NCI-H1417 treated with DMSO at 0.1 percent for 48 hours (cell line): ENCODE data around the gene TCF12.

Experiments used
- DNase-seq: peaks from one replicate; lab custom pipeline; 2025; lab: John Stamatoyannopoulos, UW

TCF12 gene

DNA sequence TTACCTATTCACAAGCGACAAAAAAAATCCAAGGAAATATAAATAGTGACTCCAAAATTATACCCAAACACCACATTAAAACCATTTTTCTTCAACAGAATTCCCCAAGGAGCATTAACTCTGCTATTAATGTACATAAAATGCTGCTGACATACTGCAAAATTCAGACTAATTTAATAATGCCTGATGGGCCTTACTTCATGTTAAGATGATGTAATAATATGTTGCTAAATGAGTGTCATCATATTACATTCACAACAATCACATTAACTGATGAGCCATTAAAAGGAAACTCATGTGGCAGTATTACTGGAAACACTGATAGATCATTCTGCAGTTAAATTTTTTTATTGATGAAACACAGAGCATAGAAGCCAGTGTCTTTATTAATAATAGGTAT lies 253.0 kb downstream of the TCF12 start:
- DNase-seq, result no peak

DNA sequence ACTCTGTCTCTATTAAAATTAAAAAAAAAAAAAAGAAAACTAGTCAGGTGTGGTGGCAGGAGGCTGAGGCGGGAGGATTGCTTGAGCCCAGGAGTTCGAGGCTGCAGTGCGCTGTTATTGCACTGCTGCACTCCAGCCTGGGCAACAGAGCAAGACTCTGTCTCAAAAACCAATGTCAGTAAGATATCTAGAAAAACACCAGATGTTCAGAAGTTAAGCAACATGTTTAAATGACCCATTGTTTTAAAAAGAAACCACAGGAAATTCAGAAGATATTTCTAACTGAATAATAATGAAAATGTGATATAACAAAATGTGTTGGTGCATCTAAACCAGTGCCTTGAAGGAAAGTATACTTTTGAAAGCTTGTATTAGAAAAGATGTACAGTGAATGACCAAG lies 254.5 kb downstream of the TCF12 start:
- DNase-seq, result no peak

DNA sequence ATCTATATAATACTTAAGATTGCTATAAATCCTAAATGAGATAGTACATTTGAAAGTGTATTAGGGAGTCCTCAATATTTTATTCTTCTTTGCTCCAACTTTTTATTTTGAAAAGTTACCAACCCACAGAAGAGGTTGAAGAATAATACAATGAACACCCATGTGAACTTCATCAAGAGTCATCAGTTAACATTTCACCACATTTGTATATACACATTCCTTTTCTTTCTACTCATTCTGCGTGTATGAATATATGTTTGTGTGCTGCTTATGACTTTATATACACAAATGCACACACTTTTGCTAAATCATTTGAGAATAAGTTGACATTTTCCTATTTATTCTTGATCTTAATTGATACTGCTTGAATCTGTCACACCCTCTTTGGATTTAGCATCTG lies 264.6 kb downstream of the TCF12 start:
- no peak for DNase-seq

DNA sequence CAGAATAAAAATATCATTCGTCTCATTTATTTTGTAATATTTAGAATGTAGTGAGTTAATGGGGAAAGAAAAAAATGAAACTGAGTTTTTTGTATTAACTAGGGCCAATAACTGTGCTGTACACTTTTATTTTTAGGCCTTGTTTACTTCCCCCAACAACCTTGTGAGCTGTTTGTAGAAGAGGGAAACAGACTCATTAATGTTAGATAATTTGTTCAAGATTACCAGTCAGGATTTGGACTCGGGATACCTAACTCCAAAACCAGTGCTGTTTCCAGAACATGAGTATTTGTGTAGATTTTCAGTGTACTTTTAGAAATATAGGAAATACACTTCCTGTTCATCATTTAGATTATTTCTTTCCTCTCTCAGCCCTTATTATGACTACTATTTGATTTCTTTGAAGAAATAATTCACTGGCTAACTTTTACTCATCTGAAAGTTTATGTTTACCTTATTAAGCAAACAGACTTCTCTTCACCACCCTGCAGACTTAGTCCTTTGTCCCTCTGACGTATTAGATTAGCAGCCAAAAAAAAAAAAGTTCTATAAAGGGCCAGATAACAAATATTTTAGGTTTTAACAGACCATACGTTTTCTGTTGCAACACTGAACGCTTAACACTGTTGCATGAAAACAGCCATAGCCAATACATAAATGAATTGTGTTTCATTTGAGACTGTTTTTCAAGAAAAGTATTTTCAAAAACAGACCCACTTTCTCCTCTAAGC lies 265.3 kb downstream of the TCF12 start:
- DNase-seq, result no peak

DNA sequence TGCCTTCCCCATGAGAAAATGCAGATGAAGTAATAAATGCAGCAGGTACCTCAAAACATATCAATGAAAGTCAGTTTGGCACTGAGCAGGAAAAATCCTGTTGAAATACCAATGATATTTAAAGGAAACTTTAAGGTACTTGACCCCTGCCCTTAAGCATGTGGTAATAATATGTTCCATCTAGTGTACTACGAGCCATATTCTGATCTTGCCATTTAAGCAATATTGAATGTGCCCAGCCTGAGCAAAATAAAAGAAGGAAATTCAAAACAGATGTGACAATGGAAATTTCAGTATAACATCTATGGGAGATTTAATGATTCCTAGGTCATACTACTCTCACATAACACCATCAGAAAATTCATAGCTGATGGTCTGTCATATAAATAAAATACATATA lies 266.1 kb downstream of the TCF12 start:
- DNase-seq, result no peak

DNA sequence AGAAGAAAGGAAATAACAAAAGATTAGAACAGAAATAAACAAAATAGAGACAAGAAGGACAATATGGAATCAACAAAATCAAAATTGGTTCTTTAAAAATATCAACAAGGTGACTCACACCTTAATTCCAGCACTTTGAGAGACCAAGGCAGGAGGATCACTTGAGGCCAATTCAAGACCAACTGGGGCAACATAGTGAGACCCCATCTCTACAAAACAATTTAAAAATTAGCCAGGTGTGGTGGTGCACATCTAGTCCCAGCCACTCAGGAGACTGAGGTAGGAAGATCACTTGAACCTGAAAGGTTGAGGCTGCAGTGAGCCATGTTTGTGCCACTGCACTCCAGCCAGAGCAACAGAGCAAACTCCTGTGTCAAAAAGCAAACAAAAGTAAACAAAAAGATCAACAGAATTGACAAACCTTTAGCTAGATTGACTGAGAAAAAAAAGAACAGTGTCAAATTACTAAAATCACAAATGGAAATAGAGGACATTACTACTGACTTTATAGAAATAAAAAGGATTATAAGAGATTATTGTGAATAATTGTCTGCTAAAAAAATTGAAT lies 267.1 kb downstream of the TCF12 start:
- no peak for DNase-seq

DNA sequence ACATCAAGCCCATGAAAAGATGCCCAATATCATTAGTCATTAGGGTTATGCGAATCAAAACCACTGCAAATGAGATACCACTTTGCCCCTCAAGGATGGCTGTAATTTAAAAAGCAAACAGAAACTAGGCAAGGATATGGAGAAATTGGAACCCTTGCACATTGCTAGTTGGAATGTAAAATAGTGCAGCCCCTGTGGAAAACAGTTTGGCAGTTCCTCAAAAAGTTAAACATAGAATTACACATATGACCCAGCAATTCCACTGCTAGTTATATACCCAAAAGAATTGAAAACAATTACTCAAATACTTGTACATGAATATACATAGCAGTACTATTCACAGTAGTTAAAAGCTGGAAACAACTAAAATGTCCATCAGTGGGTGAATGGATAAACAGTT lies 271.0 kb downstream of the TCF12 start:
- no peak for DNase-seq

DNA sequence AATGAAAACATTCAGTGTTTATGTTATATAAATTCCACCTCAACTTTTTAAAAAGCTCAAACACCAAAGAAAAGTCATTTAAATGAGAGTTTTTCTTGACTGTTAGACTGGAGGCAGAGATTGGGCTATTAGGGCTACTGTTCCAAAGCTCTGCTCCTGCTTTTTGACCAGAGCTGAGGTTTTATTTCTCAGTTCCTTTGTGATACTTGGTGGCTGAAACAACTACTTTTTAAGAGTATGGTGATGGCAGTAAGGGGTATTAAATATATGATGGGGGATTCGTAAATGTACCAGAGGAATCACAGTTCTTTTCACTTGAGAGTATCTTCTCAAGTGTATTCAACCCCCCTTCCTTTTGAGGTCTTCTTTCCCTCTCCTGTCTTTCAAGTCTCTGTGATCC lies 271.8 kb downstream of the TCF12 start:
- no peak for DNase-seq

DNA sequence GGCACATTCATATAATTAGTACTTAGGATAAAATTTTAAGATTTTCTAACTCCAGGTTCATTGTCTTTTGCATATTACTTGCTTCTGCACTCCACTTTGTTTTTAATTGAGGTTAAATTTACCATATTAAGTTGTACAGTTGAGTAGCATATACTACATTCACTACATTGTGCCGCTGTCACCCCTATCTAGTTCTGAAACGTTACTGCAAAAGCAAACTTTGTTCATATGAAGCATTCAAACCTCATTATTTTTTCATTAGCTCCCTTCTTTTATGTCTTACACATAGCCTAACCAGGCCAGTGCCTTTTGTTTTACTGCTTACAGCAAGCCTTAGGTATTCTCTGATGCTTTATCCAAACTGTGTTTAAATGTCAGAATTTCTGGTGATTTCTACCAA lies 274.7 kb downstream of the TCF12 start:
- no peak for DNase-seq

DNA sequence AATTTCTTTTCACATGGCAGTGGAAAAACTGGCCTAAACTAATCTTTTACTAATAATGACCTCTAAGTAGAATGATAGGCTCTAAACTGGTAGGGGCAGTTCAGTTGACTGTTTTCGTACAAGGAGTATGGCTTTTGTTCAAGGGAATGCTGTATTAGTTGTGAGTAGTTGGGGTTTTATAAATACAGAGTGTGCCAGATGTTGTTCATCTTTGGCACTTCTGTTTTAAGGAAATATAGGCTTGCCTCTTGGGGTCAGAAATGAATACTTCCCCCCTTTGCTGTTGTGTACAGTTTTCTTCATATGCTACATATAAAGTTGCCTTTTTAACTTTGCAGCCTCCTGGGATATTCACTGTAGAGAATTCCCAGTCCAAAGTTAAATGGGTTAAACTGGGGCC lies 276.9 kb downstream of the TCF12 start:
- DNase-seq, result no peak

DNA sequence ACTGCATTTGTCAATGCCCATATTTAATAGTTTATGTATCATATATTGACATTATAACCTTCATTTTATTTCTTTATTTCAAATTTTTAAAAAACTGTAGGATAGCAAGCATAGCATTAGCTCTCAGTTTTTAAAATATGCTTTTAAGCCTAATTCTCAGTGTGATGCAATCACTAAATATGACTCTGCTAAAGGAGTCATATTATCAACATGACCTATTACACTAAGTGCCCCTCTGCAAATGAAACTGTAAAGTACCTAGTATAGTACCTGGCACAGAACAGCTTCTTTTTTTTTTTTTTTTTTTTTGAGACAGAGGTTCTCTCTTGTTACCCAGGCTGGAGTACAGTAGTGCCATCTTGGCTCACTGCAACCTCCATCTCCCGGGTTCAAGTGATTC lies 278.4 kb downstream of the TCF12 start:
- no peak for DNase-seq

DNA sequence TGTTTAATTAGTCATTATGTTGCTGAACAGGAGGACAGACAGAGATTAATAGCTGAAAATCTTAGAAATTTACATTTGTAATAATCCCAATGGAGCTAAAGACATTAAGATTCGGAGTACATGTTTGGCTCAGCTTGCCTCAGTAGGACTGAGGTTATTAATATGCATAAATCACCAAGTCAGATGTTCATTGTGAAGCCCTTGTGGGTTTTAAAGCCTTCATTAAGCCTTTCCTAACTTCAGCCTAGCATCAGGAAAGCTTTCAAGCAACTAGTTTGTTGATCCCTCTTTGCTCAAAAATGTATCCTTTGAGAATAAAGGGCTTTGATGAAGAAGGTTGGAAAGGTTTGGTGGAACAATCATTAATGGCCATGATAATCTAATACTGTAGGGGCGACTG lies 279.7 kb downstream of the TCF12 start:
- DNase-seq, result peak; percentile 64

DNA sequence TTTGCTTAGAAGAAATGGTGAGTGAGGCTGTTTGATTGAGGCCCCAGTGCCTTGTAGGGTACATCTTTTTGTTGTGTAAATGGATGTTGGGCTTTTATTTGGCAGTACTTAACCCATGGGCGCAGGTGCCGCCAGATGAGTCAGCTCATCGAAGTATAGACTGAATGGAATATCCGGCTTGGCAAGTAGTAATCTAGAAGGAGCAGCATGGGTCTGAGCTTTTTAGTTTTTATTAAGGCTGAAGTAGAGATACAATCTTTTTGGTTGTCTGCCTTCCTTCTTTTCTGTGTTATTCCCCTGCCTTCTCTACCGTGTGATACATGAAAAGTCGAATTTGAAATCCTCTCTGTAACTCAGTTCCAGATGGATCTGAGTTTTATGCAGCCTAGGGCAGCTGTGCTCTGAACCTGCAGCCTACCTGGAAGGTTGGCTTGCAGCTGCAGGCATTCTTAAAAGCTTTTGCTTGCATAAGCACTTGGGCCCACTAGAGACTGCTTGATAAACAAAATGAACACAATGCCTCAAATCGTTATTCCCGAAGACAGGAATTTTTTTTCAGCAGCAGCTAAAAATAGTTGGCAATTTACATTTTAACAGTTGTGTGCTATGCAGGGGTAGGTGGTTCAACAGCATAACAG lies 280.3 kb downstream of the TCF12 start:
- peak; percentile 93 for DNase-seq

DNA sequence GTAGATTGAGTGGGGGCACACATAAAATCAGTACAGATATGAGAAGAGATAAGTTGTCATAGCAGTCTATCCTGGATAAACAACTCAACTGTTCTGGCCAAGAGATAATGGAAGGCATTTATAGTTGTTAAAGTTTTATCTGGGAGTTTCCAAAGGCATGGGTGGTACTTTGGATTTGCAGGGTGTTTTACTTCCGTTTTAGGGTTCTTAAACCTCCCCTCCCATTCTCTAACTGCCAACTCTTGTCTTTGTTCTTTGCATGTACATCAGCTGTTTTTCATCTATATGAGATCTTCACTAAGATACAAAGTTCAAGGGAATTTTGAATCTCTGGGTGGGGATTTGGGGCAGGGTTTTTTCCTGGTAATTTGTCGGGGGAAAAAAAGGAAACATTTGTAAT lies 283.1 kb downstream of the TCF12 start:
- no peak for DNase-seq

DNA sequence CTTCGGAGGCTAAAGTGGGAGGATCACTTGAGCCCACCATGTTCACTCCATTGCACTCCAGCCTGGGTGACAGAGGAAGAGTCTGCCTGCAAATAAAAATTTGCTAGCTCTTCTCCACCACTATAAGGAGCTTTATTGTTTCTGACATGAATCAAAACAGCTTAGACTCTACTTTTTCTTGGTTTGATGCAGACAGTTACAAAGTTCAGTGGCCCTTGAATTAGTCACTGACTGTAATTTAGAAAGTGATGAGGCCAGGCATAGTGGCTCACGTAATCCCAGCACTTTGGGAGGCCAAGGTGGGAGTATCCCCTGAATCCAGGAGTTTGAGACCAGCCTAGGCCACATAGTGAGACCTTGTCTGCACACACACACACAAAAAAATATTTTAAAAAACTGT lies 285.5 kb downstream of the TCF12 start:
- DNase-seq, result no peak

DNA sequence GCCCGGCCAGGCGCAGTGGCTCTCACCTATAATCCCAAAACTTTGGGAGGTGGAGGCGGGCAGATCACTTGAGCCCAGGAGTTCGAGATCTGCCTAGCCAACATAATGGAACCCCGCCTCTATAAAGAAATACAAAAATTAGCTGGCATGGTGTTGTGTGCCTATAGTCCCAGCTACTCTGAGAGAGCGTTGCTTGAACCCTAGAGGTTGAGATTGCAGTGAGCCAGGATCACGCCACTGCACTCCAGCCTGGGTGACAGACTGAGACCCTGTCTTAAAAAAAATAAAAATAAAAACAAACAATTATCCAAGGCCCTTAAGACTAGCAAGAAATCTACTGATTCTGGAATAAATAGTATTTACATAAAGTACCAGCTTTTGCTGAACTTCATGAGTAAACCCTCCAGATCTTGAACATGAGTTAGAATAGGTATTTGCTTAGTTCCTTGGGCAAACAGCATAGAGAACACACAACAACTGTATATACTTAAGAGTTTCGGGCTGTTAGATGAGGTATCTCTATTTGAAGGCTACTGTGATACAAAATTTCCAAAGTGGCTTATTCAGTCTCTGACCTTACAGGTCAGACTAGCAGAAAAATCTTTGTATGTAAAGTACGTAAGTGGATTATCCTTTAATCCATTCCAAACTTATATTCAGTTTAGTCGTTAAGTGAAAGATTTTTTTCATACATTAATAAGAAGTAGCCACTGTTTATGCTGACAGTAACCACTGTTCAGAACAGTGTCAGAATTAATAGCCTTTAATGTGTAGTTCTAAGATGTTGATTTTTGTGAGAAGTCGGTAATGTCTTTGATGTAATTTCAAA lies 286.8 kb downstream of the TCF12 start:
- no peak for DNase-seq

DNA sequence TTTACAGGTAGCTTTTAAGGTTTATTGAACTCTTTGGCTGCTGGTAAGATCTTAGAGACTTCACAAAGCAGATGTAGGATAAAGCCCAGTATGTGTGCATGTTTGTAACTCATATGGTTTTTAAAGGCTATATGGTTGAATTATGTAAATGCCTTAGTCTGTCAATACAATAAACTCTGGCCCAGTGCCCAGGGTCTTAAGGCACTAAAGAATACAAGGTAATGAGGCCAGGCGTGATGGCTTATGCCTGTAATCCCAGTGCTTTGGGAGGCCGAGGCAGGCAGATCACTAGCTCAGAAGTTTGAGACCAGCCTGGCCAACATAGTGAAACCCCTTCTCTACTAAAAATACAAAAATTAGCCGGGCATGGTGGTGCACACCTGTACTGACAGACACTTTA lies 287.6 kb downstream of the TCF12 start:
- DNase-seq, result no peak

DNA sequence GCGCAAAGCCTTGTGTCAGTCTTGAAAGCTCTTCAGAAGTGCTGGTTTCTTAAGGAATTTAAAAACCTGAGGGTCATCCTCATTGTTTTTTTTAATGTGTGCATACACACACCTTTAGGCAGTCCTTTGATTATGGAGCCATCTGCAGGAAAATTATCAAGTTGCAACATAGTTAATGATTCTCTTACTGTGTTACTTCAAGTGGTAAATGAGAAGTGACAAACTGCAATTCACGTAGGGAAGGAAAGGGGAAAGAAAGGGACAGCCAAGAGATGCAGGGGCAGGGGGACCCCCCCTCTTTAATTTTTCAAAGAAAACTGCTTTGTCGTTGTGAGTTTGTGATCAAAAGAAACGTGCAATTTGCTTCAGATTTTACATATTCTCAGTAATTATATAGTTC lies 295.4 kb downstream of the TCF12 start:
- peak; percentile 95 for DNase-seq

DNA sequence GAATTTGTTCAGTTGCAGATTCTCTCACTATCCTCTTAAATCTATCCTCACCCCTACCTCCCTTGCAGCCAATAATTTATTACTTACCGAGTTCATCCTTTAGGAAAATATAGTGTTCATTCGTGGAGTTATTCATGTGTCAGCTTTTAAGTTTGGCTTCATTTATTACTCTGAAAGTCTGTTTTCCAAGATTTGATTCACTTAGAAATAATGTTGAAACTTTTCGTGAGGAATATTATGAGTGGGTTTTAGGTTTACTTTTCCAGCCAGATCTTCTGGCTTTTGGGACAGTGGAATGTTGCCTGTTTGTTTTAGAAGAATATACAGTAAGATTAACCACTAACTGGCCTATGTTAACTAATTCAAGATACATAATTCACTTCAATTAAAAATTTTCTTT lies 296.9 kb downstream of the TCF12 start:
- DNase-seq, result no peak

DNA sequence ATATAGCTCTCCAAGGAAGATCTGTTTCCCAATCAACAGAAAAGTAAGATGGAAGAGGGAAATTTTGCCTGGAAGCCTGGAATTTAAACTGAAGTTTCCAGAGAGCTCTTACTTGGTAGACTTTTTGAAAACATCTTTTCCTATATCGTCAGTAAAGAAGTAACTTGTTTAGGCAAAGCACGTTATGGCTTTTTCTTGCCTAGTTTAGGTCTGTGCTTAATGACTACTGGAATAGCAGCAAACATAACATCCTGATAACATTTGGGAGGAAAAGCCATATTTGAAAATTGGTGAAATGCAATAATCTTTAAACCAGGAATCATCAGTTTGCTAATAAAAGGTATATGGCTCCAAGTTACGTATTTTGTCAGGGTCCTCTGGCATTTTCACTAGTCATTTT lies 297.4 kb downstream of the TCF12 start:
- no peak for DNase-seq

DNA sequence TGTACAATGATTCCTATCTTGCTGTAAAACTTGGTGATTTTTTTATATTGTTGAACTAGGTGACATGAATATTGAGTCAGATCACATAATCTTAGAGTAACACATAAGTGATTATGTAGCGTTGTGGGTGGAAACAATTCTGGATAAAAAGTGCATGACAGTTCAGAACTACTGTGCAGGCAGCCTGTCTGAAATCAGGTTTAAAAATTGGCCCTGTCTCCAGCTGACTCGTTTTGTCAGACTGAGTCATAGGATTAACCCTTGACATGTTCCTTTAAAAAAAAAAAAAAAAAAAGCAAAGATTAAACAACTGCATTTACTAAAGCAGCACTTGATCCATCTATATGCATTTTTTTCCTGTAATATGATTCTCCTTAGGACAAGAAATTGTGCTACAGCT lies 297.8 kb downstream of the TCF12 start:
- DNase-seq, result no peak

DNA sequence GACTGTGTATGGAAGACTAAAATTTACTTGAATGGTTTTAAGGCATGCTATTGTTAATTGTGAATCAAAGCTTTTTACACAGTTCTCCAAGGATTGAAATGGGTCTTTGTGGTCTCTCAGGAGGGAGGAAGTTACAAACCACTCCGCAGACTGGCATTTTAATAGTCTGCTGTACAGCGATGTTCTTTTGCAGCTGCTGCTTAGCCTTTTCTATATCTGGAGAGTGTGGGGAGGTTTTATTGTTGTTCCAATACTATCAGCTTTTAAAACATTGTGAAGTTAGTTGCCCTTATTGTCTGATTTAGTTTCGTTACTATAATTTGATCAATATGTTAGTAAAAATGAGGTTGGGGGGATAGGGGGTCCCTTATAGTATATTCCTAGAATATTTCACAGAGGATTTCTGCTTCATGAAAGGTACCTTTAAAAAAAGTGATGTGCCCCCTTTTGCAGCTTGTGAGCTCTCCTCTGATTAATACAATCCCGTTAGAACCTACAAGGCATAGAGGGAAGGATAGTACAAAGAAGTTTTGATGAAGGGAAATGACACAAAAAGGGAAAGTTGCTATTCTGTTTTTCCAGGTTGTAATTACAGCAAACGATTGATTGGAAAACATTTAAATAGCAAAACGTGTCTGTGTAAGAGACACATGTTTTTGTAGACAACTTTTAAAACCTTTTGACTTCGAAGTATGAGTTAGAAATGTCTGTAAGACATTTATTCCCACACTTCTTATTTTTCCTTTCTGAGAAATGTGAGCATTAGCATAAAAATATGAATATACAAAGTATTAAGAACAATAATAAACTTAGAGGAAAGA lies 299.5 kb downstream of the TCF12 start:
- no peak for DNase-seq
